T-helper 1 cell treated with Interleukin-12 subunit alpha and Interleukin-12 subunit beta and Interleukin-4 antibody, amounts not matched to agents 30 ng/mL and 1 ng/mL, for 36 hours (primary cell): ENCODE results near the gene CDK9. TPM values are rescaled to one million over a fixed set of nuclear protein-coding genes. Genes with fewer than 3 reads are reported as not detected.

Experiments
- intact Hi-C: fragments of 100-400 bp; cut with micrococcal nuclease; formaldehyde crosslinking; loops from one replicate; pipeline ENCODE4 v1.15.1; 2024
- total RNA-seq: library from RNA; stranded (reverse); gene quantifications from 2 replicates; pipeline ENCODE4 v1.2.3, GENCODE V29; 2022

CDK9 gene
- total RNA-seq, 1 donor from 2014 or later, result 111 TPM

DNA sequence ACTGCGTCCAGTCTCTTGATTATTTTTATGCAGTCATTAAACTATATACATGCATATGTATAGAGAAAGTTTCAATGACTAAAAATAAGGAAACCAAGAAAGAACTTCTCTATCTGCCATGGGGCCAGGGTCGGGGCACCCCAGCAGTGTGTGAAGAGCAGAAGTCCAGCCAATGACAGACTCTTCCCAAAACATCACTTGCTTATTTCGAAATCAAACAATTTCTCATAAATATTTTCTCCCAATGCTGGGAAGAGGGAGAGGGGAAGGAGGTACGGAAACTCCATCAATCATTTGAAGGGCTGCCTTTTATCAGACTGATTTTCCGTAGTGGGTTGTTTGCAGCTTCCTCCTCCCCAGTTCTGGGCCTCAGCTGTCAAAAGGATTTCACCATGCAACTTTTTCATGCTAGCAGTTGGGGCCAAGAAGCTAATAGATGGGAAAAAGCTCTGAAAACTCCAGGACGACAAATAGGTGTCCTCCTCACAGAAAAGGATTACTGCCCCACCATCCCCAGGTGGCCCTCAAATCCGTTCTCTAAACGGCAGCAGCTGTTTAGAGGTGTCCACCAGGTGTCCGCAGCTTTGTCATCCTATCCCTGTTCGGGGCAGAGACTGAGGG, 16.2 kb downstream of the CDK9 start:
- intact Hi-C loops, result loop anchor here (1.0 to 5.0 kb wide), 7 partner anchors 17 to 119 kb away; partner anchors contain the start of genes ST6GALNAC4 and TOR2A

DNA sequence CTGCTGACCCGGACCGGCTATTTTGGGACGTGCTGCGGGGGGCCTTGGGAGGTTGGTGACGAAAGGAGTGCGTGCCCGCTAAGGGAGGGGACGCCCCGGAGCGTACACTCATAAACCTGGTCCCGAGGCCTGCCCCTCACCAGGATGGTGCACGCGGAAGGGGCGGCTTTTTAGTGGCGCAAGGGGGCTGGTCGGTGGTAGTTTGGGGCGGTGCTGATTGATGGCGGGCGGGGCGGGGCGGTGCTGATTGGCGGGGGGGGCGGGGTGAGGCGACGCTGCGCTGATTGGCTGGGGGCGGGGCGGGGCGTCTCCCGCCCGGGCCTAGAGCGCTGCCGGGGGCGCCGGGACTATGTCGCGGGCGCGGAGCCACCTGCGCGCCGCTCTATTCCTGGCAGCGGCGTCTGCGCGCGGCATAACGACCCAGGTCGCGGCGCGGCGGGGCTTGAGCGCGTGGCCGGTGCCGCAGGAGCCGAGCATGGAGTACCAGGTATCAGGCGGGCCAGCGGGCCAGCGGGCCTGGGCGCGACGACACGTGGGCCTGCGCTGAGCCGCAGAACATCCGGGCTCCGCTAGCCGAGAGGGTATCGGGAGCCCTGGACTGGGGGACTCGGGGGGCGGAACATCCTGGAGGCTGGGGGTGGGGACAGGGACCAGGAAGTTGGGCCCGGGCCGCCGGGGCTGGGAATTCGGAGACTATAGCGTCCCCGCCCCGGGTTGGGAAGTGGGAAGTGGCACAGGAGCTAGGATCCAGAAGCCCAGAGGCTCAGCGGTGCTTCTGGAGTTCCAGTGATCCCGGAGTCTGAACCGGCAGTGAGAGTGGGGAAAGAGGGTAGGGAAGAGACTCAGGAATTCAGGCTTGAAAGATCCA, 17.0 kb downstream of the CDK9 start, which contains the start of gene FPGS:
FPGS (plus strand) TSS at position 307 of the 868 bp plus-strand sequence; CDS start at position 350, 43 bp downstream.
- intact Hi-C loops, result loop anchor here (1.0 to 5.0 kb wide), 9 partner anchors 18 to 351 kb away; partner anchors contain the start of genes ST6GALNAC4, ST6GALNAC6 and TOR2A

DNA sequence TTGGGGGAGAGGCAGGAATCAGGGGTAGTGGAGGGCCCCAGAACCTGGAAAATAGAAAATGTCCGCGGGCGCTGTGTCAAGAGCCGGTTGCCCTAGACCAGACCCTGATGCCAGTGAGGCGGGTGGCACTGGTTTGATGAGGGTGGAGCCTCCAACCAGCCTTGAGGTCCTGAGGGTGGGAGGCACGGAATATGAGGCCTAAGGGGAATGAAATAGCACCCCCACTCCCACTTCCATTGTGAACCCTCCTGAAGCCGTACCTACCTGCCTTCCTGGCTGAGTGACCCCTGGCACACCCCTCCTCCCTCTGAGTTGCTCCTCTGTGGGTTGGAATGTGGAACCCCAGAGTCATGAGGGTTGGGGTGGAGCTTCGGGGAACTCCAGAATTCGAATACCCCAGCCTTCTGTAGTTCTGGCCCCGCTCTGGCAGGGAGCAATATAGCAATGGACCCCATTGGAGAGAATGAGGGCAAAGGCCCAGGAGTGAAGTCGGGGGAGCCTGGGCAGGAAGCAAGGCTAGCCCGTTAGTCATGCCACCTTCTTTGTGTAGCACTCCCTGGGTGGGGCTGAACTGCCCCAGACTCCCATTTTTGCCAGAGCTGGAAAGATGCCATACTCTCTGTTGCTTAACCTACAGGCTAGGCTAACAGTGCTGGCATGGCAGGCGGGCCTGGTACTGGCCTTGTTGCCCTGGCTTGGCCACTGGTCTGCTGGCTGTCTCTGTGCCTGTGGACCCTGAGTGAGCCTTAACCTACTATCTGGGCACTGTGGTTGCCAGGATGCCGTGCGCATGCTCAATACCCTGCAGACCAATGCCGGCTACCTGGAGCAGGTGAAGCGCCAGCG, 17.9 kb downstream of the CDK9 start:
- intact Hi-C loops, result loop anchor here (1.0 to 5.0 kb wide), 4 partner anchors 64 to 351 kb away; partner anchors contain the start of gene ST6GALNAC6

DNA sequence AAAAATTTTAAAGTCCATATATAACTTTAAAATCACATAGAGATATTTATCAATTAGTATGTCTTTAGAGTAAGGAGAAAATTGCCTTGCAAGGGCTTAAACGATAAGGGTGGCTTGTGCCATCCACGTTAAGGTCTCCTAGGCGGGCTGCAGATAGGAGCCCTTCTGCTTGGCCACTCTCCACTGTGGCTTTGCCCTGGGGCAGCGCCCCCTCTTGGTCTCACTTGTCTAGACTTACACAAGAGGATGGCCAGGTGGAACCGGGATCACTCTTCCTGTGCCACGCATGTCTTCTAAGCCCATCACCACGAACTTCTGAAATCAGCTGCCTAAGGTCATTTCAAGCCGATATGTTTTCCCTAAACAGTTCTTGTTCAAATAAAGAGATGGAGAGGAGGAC, 19.8 kb downstream of the CDK9 start:
- intact Hi-C loops, result no loop called here

DNA sequence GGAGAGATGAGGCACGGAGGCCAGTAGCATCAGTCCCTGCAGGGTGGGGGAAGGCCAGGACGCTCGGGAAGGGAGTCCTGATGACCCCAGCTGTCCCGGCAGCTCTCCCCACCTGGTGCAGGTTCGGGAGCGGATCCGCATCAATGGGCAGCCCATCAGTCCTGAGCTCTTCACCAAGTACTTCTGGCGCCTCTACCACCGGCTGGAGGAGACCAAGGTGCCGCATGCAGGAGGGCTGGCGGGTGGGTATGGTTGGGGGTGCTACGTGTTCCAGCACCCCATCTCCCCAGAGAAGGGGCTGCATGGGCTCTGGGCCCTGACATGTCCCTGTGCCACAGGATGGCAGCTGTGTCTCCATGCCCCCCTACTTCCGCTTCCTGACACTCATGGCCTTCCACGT, 21.0 kb downstream of the CDK9 start:
- intact Hi-C loops, result no loop called here

DNA sequence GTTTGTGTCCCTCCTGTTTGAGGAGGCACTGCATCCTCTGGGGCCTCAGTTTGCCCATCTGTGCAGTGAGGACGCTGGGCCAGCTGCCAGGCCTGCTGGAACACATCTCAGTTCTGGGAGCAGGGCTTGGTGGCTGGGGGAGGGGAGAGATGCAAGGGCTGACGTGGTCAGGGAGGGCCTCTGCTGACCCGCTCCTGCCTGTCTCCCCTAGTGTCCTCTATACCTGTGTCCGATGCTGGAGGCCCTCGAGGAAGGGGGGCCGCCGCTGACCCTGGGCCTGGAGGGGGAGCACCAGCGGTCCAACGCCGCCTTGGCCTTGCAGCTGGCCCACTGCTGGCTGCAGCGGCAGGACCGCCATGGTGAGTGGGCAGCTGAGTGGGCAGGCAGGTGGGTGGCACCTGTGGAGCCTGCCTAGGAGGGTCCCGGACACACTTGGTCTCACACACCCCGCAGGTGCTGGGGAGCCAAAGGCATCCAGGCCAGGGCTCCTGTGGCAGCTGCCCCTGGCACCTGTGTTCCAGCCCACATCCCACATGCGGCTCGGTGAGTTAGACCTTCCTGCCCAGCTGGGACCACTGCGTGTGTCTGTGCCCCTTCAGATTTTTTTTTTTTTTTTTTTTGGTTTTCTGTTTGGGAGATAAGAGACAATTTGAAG, 22.6 kb downstream of the CDK9 start:
- intact Hi-C loops, result no loop called here

DNA sequence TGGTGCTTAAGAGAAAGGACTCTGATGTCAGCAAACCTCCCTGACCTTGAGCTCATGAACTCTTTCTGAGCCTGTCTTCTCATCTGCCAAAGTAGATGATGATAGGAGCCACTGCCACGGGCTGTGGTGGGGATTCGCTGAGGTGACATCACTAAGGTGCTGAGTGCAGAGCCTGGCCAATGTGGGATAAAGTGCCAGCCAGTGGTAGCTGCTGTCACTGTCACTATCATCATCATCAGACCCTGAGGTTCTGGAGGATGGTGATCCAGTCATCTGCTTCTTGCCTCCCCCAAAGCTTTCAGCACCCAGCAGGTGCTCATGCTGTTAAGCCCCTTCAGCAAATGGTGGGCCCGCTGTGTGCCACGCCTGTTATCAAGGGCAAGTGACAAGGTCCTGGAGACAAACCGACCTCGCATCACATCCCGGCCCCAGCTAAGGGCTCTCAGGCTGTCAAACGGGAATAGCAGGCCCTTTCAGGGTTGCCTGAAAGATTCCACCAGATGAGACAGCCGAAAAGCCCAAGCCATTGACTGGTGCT, 23.2 kb downstream of the CDK9 start:
- intact Hi-C loops, result no loop called here

DNA sequence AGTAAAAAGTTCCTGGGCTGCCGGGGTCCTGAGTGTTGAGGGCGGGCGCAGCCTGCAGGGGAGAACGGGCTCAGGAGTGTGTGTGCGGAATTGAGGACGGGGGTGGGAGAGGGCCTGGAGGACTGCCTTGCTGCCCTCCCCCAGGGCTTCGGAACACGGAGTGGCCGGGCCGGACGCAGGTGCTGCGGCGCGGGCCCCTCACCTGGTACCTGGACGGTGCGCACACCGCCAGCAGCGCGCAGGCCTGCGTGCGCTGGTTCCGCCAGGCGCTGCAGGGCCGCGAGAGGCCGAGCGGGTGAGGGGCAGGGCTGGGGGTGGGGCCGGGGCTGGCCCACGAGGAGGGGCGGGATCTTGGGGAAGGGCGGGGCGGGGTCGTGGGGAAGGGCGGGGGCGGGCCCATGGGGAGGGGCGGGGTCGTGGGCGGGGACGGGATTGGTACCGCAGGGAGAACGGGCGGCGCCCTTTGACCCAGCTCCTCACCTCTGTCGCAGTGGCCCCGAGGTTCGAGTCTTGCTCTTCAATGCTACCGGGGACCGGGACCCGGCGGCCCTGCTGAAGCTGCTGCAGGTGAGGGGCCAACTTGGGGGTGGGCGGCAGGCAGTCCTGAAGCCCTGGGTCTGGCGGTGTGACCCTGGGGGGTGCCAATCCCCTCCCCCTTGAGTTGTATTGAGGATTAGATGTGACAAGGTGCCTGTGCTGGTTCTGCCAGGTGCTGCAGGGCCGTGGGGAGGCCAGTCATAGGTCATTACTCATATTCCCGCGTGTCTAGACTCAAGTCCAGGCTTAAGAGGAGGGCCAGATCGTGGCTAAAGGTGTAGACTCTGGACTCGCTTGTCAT, 23.9 kb downstream of the CDK9 start:
- intact Hi-C loops, result no loop called here

DNA sequence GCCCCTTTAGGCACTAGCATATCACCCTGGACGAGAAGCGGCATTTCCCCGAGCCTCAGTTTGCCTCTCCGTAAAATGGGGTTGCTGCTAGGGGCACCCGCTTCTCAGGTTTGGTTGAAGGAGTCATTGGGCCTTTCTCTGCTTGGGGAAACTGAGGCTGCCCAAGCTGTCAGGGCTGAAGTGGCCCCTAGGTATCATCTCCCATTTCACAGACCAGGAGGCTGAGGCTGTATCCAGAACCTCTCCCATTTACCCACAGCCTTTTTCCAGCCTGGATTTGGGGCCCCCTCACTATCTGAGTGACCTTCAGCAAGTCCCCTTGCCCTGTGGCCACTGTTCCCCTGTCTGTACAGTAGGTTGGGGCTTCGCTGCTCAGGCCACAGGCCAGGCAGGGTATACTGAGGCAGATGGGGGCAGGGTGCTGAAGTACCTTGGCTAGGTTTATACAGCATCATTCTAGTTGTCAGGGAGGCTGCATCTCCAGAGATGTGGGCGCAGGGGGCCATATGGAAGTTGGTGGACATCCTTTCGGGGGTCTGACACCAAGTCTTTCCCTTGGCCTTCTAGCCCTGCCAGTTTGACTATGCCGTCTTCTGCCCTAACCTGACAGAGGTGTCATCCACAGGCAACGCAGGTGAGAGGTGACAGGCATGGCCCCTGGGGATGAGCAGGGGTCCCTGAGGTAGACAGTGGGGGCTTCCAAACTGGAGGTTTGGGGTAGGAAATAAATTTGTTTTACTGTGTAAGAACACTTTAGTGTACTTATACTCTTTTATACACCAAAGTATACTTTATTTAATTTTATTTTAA, 24.7 kb downstream of the CDK9 start:
- intact Hi-C loops, result no loop called here

DNA sequence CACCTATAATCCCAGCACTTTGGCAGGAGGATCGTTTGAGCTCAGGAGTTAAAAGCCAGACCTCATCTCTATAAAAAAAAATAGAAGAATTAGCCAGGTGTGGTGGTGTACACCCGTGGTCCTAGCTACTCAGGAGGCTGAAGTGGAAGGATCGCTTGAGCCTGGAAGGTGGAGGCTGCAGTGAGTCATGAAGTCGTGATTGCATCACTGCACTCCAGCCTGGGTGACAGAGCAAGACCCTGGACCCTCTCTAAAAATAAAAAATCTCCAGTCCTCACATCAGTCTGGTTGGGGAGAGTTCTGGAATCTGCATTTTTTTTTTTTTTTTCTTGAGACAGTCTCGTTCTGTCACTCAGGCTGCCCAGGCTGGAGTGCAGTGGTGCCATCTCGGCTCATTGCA, 26.2 kb downstream of the CDK9 start:
- intact Hi-C loops, result no loop called here

DNA sequence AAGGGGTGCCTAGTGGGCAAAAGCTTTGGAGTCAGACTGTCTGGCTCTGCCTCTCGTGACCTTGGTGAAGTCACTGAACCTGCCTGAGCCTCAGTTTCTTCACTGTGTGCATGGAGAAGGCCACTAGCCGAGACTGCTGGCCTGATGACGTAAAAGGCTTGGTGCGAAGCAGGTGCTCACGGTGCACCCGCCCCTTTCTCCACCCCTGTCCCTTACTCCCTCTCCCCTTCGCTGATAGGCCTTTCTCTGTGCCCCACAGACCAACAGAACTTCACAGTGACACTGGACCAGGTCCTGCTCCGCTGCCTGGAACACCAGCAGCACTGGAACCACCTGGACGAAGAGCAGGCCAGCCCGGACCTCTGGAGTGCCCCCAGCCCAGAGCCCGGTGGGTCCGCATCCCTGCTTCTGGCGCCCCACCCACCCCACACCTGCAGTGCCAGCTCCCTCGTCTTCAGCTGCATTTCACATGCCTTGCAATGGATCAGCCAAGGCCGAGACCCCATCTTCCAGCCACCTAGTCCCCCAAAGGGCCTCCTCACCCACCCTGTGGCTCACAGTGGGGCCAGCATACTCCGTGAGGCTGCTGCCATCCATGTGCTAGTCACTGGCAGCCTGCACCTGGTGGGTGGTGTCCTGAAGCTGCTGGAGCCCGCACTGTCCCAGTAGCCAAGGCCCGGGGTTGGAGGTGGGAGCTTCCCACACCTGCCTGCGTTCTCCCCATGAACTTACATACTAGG, 27.3 kb downstream of the CDK9 start:
- intact Hi-C loops, result no loop called here

DNA sequence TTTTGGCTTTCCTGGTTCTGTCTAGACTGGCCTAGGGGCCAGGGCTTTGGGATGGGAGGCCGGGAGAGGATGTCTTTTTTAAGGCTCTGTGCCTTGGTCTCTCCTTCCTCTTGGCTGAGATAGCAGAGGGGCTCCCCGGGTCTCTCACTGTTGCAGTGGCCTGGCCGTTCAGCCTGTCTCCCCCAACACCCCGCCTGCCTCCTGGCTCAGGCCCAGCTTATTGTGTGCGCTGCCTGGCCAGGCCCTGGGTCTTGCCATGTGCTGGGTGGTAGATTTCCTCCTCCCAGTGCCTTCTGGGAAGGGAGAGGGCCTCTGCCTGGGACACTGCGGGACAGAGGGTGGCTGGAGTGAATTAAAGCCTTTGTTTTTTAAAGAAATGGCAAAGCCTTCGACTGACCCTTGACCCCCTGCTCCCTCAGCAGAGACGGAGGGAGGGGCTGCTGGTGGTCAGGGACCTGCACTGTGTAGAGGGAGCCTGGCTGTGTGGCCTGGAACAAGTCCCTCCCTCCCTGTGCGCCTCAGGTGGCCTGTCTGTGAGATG, 27.9 kb downstream of the CDK9 start:
- intact Hi-C loops, result no loop called here

DNA sequence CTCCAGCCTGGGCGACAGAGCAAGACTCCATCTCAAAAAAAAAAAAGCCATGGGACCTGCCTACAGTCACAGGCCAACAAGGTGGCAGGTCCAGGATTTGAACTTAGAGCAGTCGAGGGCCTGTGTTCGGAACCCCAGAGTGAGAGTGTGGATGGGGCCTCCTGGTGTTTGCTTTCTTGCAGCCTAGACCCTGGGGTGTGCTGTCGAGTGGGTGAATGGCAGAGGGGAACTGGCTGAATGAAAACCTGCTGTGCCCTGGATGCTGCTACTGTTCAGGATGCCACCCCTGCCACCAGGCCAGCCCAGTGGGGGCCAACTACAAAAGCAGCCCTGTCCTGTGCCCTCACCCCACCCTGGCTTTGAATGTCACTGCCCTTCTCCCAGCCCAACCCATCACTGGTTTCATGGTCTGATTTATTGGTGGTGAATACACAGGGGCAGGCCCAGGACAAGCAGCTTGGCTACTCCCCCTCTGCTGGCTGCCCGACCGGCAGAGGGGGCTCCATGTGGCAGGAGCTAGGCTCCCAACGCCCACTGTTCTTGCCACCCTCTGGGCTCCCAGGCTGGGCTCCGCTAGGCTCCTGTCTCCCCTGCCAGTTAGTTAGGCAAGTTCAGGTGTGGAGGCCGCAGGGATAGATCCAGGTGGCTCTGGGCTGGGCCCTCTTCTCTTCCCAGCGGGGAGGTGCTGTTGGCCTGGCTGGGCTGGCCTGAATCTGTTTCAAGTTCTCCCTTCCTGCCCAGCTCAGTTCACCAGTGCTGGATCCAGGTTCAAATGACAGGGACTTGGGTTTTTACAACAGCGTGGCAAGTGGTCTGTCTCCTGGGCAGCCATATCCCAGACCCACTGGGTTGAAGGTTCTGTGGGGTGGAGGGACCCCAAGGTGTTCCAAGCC, 29.0 kb downstream of the CDK9 start:
- intact Hi-C loops, result no loop called here

DNA sequence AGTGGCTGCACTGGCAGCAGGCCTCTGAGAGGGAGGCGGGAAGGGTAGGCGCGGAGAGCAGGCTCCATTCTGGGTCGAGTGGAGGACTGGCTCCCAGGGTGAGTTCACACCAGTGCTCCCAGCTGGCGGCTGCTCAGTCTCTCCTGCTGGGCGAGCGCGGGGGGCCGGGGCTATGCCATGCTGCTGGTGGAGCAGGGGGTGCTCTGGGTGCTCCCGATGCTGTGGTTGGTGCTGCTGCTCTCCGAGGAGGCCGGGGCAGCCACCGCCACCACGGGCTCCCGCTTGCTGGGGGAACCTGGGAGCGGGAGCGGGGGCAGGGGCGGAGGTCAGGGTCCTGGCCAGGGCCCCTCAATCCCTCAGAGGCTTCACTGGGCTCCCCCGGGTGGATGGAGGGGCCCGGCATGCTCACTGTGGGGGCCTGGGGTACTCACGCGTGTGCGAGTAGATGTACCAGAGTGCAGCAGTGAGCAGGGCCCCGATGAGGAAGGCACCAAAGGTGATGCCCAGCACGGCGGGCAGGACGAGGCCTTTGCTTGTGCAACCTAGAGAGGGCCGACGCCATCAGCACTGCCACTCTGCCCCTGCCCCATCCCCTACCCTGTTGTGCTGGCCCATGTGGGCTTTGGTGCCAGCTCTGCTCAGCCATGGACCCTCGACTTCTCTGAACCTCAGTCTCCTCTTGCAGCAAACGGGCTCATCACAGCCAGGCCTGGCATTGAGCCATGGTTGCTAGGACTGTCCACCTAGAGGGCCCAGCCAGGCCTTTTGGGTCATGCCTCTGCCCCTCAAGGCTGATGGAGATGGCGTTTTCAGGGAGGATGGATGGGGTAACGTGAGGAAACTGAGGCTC, 29.9 kb downstream of the CDK9 start:
- intact Hi-C loops, result no loop called here

DNA sequence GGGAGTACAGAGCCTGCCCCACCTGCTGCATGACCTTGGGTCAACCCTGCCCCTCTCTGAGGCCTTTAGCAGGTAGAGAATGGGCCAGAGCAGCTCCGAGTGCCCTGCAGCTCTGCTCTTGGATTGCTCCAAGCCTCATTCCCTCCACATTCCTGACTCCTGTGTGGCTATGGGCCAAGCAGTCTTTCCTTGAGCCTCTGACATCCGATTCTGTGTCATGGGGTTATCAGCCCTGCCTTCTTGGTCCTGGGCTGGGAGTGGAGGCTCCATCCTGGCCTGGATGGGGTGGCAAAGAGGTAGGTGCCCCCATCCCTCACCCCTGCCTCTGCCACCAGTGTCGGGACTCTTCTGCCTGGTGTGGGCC, 30.5 kb downstream of the CDK9 start:
- intact Hi-C loops, result no loop called here

DNA sequence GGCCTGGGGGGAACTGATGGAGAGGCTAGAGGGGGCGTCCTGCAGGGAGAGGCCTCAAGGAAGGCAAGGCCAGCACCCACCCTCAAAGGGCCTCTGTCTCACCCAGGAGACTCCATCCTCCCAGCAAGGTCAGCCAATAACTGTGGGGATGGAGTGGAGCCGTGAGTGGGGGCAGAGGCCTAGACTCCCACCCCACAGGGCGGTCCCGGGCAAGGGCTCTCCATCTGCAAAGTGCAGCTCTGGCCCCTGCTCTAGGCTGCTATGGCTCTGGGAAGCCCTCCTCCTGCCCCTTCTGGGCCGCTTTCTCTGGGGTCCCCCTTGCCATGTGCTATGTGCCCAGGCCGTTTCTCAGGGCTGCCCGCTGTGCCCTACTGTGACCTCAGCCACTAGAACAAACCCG, 30.9 kb downstream of the CDK9 start:
- intact Hi-C loops, result no loop called here
